Smooth muscle cell (in vitro differentiated cells): ENCODE data around the gene SLC9A9. TPM values are rescaled to one million over a fixed set of nuclear protein-coding genes. Genes with fewer than 3 reads are reported as not detected.

Experiments
- DNase-seq: peaks from one replicate; lab custom pipeline; 2025; ENCODE audit not compliant: unreplicated experiment; lab: John Stamatoyannopoulos, UW
- H2AFZ ChIP-seq: fragments of 200-600 bp; sonication (generic); 2 replicates; pipeline ENCODE4 v1.6.0; 2016; ENCODE audit warnings: antibody characterized with exemption, low read depth, mild to moderate bottlenecking
- H3F3A ChIP-seq: fragments of 200-600 bp; sonication (generic); 2 replicates; pipeline ENCODE4 v1.6.0; 2017; ENCODE audit warnings: antibody characterized with exemption, low read depth
- H3K27ac ChIP-seq: fragments of 200-600 bp; sonication (generic); 2 replicates; pipeline ENCODE4 v1.5.1; 2016; ENCODE audit warnings: low read depth, mild to moderate bottlenecking
- H3K27me3 ChIP-seq: fragments of 200-600 bp; sonication (generic); 2 replicates; pipeline ENCODE4 v1.6.1; 2016; ENCODE audit warnings: low read depth, mild to moderate bottlenecking
- H3K36me3 ChIP-seq: fragments of 200-600 bp; sonication (generic); 2 replicates; pipeline ENCODE4 v1.5.1; 2016; ENCODE audit warnings: low read depth
- H3K4me1 ChIP-seq: fragments of 200-600 bp; sonication (generic); 2 replicates; pipeline ENCODE4 v1.5.1; 2016; ENCODE audit warnings: low read depth
- H3K4me2 ChIP-seq: fragments of 200-600 bp; sonication (generic); 2 replicates; pipeline ENCODE4 v1.6.0; 2016; ENCODE audit warnings: mild to moderate bottlenecking
- H3K4me3 ChIP-seq: fragments of 200-600 bp; sonication (generic); 2 replicates; pipeline ENCODE4 v1.5.1; 2016; ENCODE audit warnings: mild to moderate bottlenecking
- H3K79me2 ChIP-seq: fragments of 200-600 bp; sonication (generic); 2 replicates; pipeline ENCODE4 v1.6.0; 2016; ENCODE audit warnings: low read depth, mild to moderate bottlenecking
- H3K9ac ChIP-seq: fragments of 200-600 bp; sonication (generic); 2 replicates; pipeline ENCODE4 v1.6.0; 2016; ENCODE audit warnings: low read depth
- H3K9me3 ChIP-seq: fragments of 200-600 bp; sonication (generic); replicated peaks from 2 replicates; pipeline ENCODE4 v1.5.1; 2016; ENCODE audit warnings: low read depth
- H4K20me1 ChIP-seq: fragments of 200-600 bp; sonication (generic); 2 replicates; pipeline ENCODE4 v1.6.0; 2016; ENCODE audit warnings: low read depth
- WGBS: methylation state at CpG from one replicate; pipeline ENCODE4 v1.1.7; 2016; ENCODE audit warnings: low lambda C conversion rate; 5-methylcytosine and 5-hydroxymethylcytosine counted together
- polyA plus RNA-seq: library from polyadenylated mRNA; unstranded; fragments of >200 nt; fragmentation: Nextera tagmentation; extraction: Ambion mirVana; gene quantifications from 2 replicates; pipeline ENCODE4 v1.2.1, GENCODE V29; 2016
- total RNA-seq: library from RNA; depleted of rRNA; stranded (reverse); fragments of >200 nt; gene quantifications from 2 replicates; pipeline ENCODE4 v1.2.3, GENCODE V29; 2014
- TF ChIP-seq, protein P1 (sequence below): fragments of 200-600 bp; sonication (generic); IDR thresholded peaks from 2 replicates; pipeline ENCODE4 v1.5.1; 2017; ENCODE audit warnings: borderline replicate concordance, mild to moderate bottlenecking, antibody characterized with exemption; ENCODE audit not compliant: insufficient read depth, poor library complexity, severe bottlenecking

Gene SLC9A9
- total and polyA plus RNA-seq, 2 experiments from 2014 or later = 4.0 to 8.9 TPM

DNA sequence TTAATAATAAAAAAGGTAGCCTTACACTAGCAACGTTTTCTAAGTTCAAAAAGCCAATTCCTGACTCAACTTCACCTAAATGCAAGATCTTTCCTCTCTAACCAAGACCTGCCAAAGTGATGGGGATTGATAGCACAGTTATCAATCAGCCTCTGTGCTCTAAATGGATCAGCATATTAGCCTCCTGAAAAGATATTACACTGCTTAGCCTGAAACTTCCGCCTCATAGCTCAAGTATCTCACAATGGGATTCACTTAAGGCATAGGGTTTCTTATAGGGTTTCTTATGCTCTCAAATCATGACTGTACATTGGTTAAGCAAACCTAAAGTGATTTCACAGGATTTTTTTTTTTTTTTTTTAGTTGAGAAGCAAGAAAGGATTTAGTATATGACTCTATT lies 436 bp upstream of the SLC9A9 start:
- no peaks in the 10 kb centered on the region for H4K20me1 ChIP-seq
- no peak for DNase-seq
- no peaks in the 10 kb centered on the region for H3K9me3 ChIP-seq
- TF ChIP-seq, protein P1, sequence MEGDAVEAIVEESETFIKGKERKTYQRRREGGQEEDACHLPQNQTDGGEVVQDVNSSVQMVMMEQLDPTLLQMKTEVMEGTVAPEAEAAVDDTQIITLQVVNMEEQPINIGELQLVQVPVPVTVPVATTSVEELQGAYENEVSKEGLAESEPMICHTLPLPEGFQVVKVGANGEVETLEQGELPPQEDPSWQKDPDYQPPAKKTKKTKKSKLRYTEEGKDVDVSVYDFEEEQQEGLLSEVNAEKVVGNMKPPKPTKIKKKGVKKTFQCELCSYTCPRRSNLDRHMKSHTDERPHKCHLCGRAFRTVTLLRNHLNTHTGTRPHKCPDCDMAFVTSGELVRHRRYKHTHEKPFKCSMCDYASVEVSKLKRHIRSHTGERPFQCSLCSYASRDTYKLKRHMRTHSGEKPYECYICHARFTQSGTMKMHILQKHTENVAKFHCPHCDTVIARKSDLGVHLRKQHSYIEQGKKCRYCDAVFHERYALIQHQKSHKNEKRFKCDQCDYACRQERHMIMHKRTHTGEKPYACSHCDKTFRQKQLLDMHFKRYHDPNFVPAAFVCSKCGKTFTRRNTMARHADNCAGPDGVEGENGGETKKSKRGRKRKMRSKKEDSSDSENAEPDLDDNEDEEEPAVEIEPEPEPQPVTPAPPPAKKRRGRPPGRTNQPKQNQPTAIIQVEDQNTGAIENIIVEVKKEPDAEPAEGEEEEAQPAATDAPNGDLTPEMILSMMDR = no peak
- no peaks in the 10 kb centered on the region for H3K36me3 ChIP-seq
- peak overlapping the region; percentile 74 for H3K4me3 ChIP-seq
- H3K4me2 ChIP-seq = peak overlapping the region; percentile 95
- 72% methylated on average over 2 of the region's 2 CpGs for WGBS
- H3F3A ChIP-seq = no peaks in the 10 kb centered on the region
- H2AFZ ChIP-seq = peak overlapping the region; percentile 99
- H3K79me2 ChIP-seq = no peaks in the 10 kb centered on the region
- H3K27ac ChIP-seq = peak overlapping the region; percentile 29
- peaks cover 8% of the 10 kb centered on the region for H3K4me1 ChIP-seq
- H3K27me3 ChIP-seq = no peaks in the 10 kb centered on the region
- no peak overlapping the region for H3K9ac ChIP-seq

- no peak overlapping the region for H3K9ac ChIP-seq
- no peak overlapping the region for H3K4me2 ChIP-seq
- no peak overlapping the region for H3K4me3 ChIP-seq
- no peaks in the 10 kb centered on the region for H3K36me3 ChIP-seq
- no peak for DNase-seq
- no peaks in the 10 kb centered on the region for H3K27me3 ChIP-seq
- no peaks in the 10 kb centered on the region for H3F3A ChIP-seq
- WGBS = 93% methylated on average over 2 of the region's 2 CpGs
- TF ChIP-seq, protein P1 = no peak
- no peak overlapping the region for H3K27ac ChIP-seq
- no peaks in the 10 kb centered on the region for H3K9me3 ChIP-seq
- H3K4me1 ChIP-seq = peaks cover 8% of the 10 kb centered on the region
- no peaks in the 10 kb centered on the region for H4K20me1 ChIP-seq
- H3K79me2 ChIP-seq = no peaks in the 10 kb centered on the region
- no peak overlapping the region for H2AFZ ChIP-seq
These were observed 4.7 kb downstream of the SLC9A9 start for GRCh38 chr3:143843587-143843986.

DNA sequence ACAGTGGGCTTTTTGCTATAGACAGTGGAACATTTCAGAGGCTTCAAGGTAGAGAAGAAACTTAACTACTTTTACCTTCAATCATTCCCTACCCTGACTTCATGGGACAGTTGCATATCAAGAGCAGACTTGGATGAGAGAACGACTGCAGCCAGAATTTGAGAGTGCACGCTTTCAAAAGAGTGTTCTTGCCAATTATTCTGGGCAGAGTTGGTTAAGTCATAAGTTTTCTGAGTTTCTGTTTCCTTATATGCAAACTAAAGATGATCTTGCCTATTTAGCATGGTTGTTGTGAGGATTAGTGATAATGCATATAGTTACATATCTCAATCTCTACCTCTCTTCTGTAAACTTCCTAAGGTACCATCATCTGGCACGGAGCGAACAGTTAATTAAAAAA lies 7.6 kb downstream of the SLC9A9 start:
- no peak overlapping the region for H3K27ac ChIP-seq
- H3K27me3 ChIP-seq = no peaks in the 10 kb centered on the region
- no peaks in the 10 kb centered on the region for H3F3A ChIP-seq
- H3K4me1 ChIP-seq = no peaks in the 10 kb centered on the region
- H3K9me3 ChIP-seq = no peaks in the 10 kb centered on the region
- DNase-seq = no peak
- H3K4me3 ChIP-seq = no peak overlapping the region
- no peak overlapping the region for H3K9ac ChIP-seq
- no peaks in the 10 kb centered on the region for H4K20me1 ChIP-seq
- H3K36me3 ChIP-seq = no peaks in the 10 kb centered on the region
- TF ChIP-seq, protein P1 = no peak
- WGBS = 93% methylated on average over 4 of the region's 4 CpGs
- H3K79me2 ChIP-seq = no peaks in the 10 kb centered on the region
- H3K4me2 ChIP-seq = no peak overlapping the region
- H2AFZ ChIP-seq = no peak overlapping the region

GRCh38 chr3:143839980-143840379 lies 8.3 kb downstream of the SLC9A9 start:
- no peak overlapping the region for H3K27ac ChIP-seq

More at GRCh38 chr3:143839980-143840379, 8.3 kb downstream of the SLC9A9 start:
- Histone ChIP-seq H3F3A (no peaks in the 10 kb centered on the region), H3K79me2 (no peaks in the 10 kb centered on the region), H3K9ac (no peak overlapping the region), H3K4me3 (no peak overlapping the region), H3K4me1 (no peaks in the 10 kb centered on the region), H4K20me1 (no peaks in the 10 kb centered on the region), H2AFZ (no peak overlapping the region), H3K27me3 (no peaks in the 10 kb centered on the region), H3K9me3 (no peaks in the 10 kb centered on the region), H3K36me3 (no peaks in the 10 kb centered on the region), H3K4me2 (no peak overlapping the region)
- TF ChIP-seq, protein P1 = no peak
- no peak for DNase-seq
- WGBS = 79% methylated on average over 2 of the region's 2 CpGs
